Ovary (tissue), 3 donors: Measurements from ENCODE around the gene TMEM50B.

ENCODE experiments used
- CTCF ChIP-seq, 3 donors: fragments of 450-650 bp in 2 of 3; fragments of 200-600 bp in 1 of 3; IDR thresholded peaks; one replicate each; pipeline versions ENCODE4 v1.5.1 to v1.8.0; 2016 to 2022; ENCODE audit warnings: antibody characterized with exemption in 3 of 3, mild to moderate bottlenecking in 1 of 3
- POLR2A ChIP-seq: fragments of 450-650 bp; IDR thresholded peaks from one replicate; pipeline ENCODE4 v1.6.1; 2017; ENCODE audit warnings: antibody characterized with exemption, mild to moderate bottlenecking, moderate library complexity
- donor health status: DM: no; HTN: no; CAD: no.

- TF ChIP-seq CTCF (IDR thresholded peaks at IDR 0.05), result no peak
- no peak for TF ChIP-seq POLR2A
Measured at GRCh38 chr21:33522953-33523349, 43.2 kb upstream of the TMEM50B start.
